Neural cell (in vitro differentiated cells): ENCODE measurements around the gene MPDU1. TPM values are rescaled to one million over a fixed set of nuclear protein-coding genes. Genes with fewer than 3 reads are reported as not detected.

ENCODE experiments used
- H2AFZ ChIP-seq: fragments of 200-600, 300-800 bp; sonication (generic), shearing (Covaris generic); 2 replicates; pipeline ENCODE4 v1.6.0; 2014; ENCODE audit warnings: low read depth, mild to moderate bottlenecking, antibody characterized with exemption, low read length, moderate library complexity
- H3F3A ChIP-seq: fragments of 200-600 bp; shearing (Covaris generic); 2 replicates; pipeline ENCODE4 v1.6.1; 2016; ENCODE audit warnings: mild to moderate bottlenecking, moderate library complexity, mixed read lengths, antibody characterized with exemption, low read length; ENCODE audit not compliant: insufficient read depth, poor library complexity, severe bottlenecking
- H3K27ac ChIP-seq: fragments of 200-600, 300-800 bp; sonication (generic), shearing (Covaris generic); 2 replicates; pipeline ENCODE4 v1.5.1; 2014; ENCODE audit warnings: mild to moderate bottlenecking, low read length, moderate library complexity
- H3K27me3 ChIP-seq: fragments of 300-800, 200-600 bp; sonication (generic), shearing (Covaris generic); 2 replicates; pipeline ENCODE4 v1.6.0; 2014; ENCODE audit warnings: mild to moderate bottlenecking, low read depth, low read length, moderate library complexity; ENCODE audit not compliant: insufficient read depth
- H3K36me3 ChIP-seq: fragments of 300-800, 200-600 bp; sonication (generic), shearing (Covaris generic); 2 replicates; pipeline ENCODE4 v1.5.1; 2014; ENCODE audit warnings: mild to moderate bottlenecking, antibody characterized with exemption, low read length, moderate library complexity; ENCODE audit not compliant: insufficient read depth
- H3K4me2 ChIP-seq: fragments of 300-800, 200-600 bp; sonication (generic), shearing (Covaris generic); 2 replicates; pipeline ENCODE4 v1.6.0; 2014; ENCODE audit warnings: mild to moderate bottlenecking, low read length
- H3K4me3 ChIP-seq: fragments of 300-800, 200-600 bp; sonication (generic), shearing (Covaris generic); 2 replicates; pipeline ENCODE4 v1.5.1; 2014; ENCODE audit warnings: mild to moderate bottlenecking, low read length, moderate library complexity
- H3K79me2 ChIP-seq: fragments of 200-600 bp; shearing (Covaris generic); replicated peaks from 2 replicates; pipeline ENCODE4 v1.6.0; 2014; ENCODE audit warnings: mild to moderate bottlenecking, low read length, moderate library complexity; ENCODE audit not compliant: insufficient read depth
- H3K9ac ChIP-seq: fragments of 300-800, 200-600 bp; sonication (generic), shearing (Covaris generic); 2 replicates; pipeline ENCODE4 v1.6.1; 2016; ENCODE audit warnings: mild to moderate bottlenecking, low read length, mixed read lengths
- H3K9me2 ChIP-seq: fragments of 200-600 bp; shearing (Covaris generic); 2 replicates; pipeline ENCODE4 v1.6.1; 2016; ENCODE audit warnings: mild to moderate bottlenecking, low read length, mixed read lengths; ENCODE audit not compliant: insufficient read depth
- H3K9me3 ChIP-seq: fragments of 200-600, 300-800 bp; sonication (generic), shearing (Covaris generic); 2 replicates; pipeline ENCODE4 v1.6.1; 2016; ENCODE audit warnings: mild to moderate bottlenecking, mixed run types, low read length, moderate library complexity, mixed read lengths
- H4K20me1 ChIP-seq: fragments of 200-600 bp; shearing (Covaris generic); 2 replicates; pipeline ENCODE4 v1.6.1; 2016; ENCODE audit warnings: mild to moderate bottlenecking, mixed run types; ENCODE audit not compliant: insufficient read depth
- CTCF ChIP-seq: fragments of 450-650 bp; IDR thresholded peaks from 2 replicates; pipeline ENCODE4 v1.5.1; 2014; ENCODE audit warnings: antibody characterized with exemption, mild to moderate bottlenecking, moderate library complexity; ENCODE audit not compliant: poor library complexity, severe bottlenecking
- EP300 ChIP-seq: fragments of 450-650 bp; conservative IDR thresholded peaks from 2 replicates; pipeline ENCODE4 v1.6.1; 2014; ENCODE audit warnings: antibody characterized with exemption, mild to moderate bottlenecking, moderate library complexity; ENCODE audit not compliant: poor library complexity, severe bottlenecking
- EZH2 ChIP-seq: fragments of 200-600, 300-800 bp; shearing (Covaris generic), sonication (generic); IDR thresholded peaks from 2 replicates; pipeline ENCODE4 v1.6.1; 2014; ENCODE audit warnings: antibody characterized with exemption, low read length, borderline replicate concordance, mild to moderate bottlenecking; ENCODE audit not compliant: insufficient read depth, poor library complexity, severe bottlenecking
- MXI1 ChIP-seq: fragments of 450-650 bp; conservative IDR thresholded peaks from 2 replicates; pipeline ENCODE4 v1.6.1; 2014; ENCODE audit warnings: antibody characterized with exemption, mild to moderate bottlenecking; ENCODE audit not compliant: poor library complexity, severe bottlenecking
- POLR2AphosphoS5 ChIP-seq: IDR thresholded peaks from 2 replicates; pipeline ENCODE4 v1.6.1; 2012
- RAD21 ChIP-seq: fragments of 450-650 bp; conservative IDR thresholded peaks from 2 replicates; pipeline ENCODE4 v1.6.1; 2014; ENCODE audit warnings: antibody characterized with exemption, mild to moderate bottlenecking, moderate library complexity
- REST ChIP-seq: IDR thresholded peaks from 2 replicates; pipeline ENCODE4 v1.6.1; 2012; ENCODE audit warnings: borderline replicate concordance
- SMC3 ChIP-seq: fragments of 450-650 bp; conservative IDR thresholded peaks from 2 replicates; pipeline ENCODE4 v1.6.1; 2014; ENCODE audit warnings: antibody characterized with exemption, mild to moderate bottlenecking, moderate library complexity; ENCODE audit not compliant: poor library complexity
- TAF1 ChIP-seq: IDR thresholded peaks from 2 replicates; pipeline ENCODE4 v1.6.1; 2012; ENCODE audit warnings: low read depth
- polyA plus RNA-seq: library from polyadenylated mRNA; depleted of rRNA; stranded (reverse); fragments of >200 nt; gene quantifications from 2 replicates; pipeline ENCODE4 v1.2.3, GENCODE V29; 2014

MPDU1 gene
- polyA plus RNA-seq, 1 donor from 2014 or later: 110 TPM

- Histone ChIP-seq H3K4me2 (peak within 1 kb of the TSS; percentile 87), H3K4me3 (peak within 1 kb of the TSS; percentile 88), H3K27me3 (no peaks in the 10 kb centered on the region), H4K20me1 (no peaks in the 10 kb centered on the region), H3K9ac (peak within 1 kb of the TSS; percentile 97), H3K9me2 (no peaks in the 10 kb centered on the region), H3K36me3 (no peaks in the 10 kb centered on the region), H3F3A (no peaks in the 10 kb centered on the region), H3K79me2 (peaks cover 11% of the 10 kb centered on the region), H3K9me3 (no peaks in the 10 kb centered on the region), H3K27ac (peak within 1 kb of the TSS; percentile 96), H2AFZ (peak within 1 kb of the TSS; percentile 83)
- TF ChIP-seq REST: peak; percentile 76
- TF ChIP-seq SMC3: no peak
- no peak for TF ChIP-seq EP300
- TF ChIP-seq MXI1: peak; percentile 25
- TF ChIP-seq TAF1: peak; percentile 76
- no peak for TF ChIP-seq RAD21
- TF ChIP-seq POLR2AphosphoS5: peak; percentile 94
These were observed 43.8 kb downstream of the MPDU1 start, which contains the start of gene SAT2 for GRCh38 chr17:7627250-7628121. Gene SAT2 (minus strand): TSS chr17:7627821. CDS start chr17:7627635, 186 bp downstream.

GRCh38 chr17:7629939-7630571, 46.4 kb downstream of the MPDU1 start, which contains the start of gene SHBG:
Gene SHBG (plus strand): TSS chr17:7630135. CDS start chr17:7630173, 38 bp downstream.
- H3K9ac ChIP-seq: no peak within 1 kb of the TSS
- peaks cover 11% of the 10 kb centered on the region for H3K79me2 ChIP-seq
- no peaks in the 10 kb centered on the region for H3K9me2 ChIP-seq
- no peak within 1 kb of the TSS for H2AFZ ChIP-seq
- H3K4me2 ChIP-seq: no peak within 1 kb of the TSS
- no peaks in the 10 kb centered on the region for H4K20me1 ChIP-seq
- no peaks in the 10 kb centered on the region for H3K27me3 ChIP-seq
- H3K27ac ChIP-seq: no peak within 1 kb of the TSS
- TF ChIP-seq SMC3 (no peak), EP300 (no peak), POLR2AphosphoS5 (no peak), EZH2 (no peak), TAF1 (no peak), MXI1 (no peak), CTCF (no peak)
- H3K4me3 ChIP-seq: no peak within 1 kb of the TSS
- H3F3A ChIP-seq: no peaks in the 10 kb centered on the region
- H3K9me3 ChIP-seq: no peaks in the 10 kb centered on the region
- no peaks in the 10 kb centered on the region for H3K36me3 ChIP-seq
